H9 (cell line): ENCODE data around the gene TEX261. TPM values are rescaled to one million over a fixed set of nuclear protein-coding genes. Genes with fewer than 3 reads are reported as not detected.

Source experiments
- DNase-seq: peaks from one replicate; pipeline ENCODE4 v3.0.0-alpha.2; 2017
- H2AFZ ChIP-seq: one replicate; pipeline ENCODE4 v1.6.1; 2013; ENCODE audit warnings: mild to moderate bottlenecking, low read length, control low read depth, moderate library complexity
- H2AK5ac ChIP-seq: 2 replicates; pipeline ENCODE4 v1.6.1; 2013; ENCODE audit warnings: low read length, control low read depth, mixed read lengths; ENCODE audit not compliant: insufficient read length
- H2BK120ac ChIP-seq: one replicate; pipeline ENCODE4 v1.6.1; 2013; ENCODE audit warnings: low read depth, mild to moderate bottlenecking, low read length, control low read depth, inconsistent platforms; ENCODE audit not compliant: poor library complexity, severe bottlenecking
- H2BK12ac ChIP-seq: 2 replicates; pipeline ENCODE4 v1.6.1; 2013; ENCODE audit warnings: low read length, control low read depth, mixed read lengths, low read depth; ENCODE audit not compliant: insufficient read length
- H2BK15ac ChIP-seq: 2 replicates; pipeline ENCODE4 v1.6.1; 2013; ENCODE audit warnings: low read depth, low read length, control low read depth
- H2BK20ac ChIP-seq: one replicate; pipeline ENCODE4 v1.6.1; 2013; ENCODE audit warnings: low read depth, mild to moderate bottlenecking, low read length, control low read depth, inconsistent platforms; ENCODE audit not compliant: poor library complexity, severe bottlenecking
- H2BK5ac ChIP-seq: 2 replicates; pipeline ENCODE4 v1.6.1; 2013; ENCODE audit warnings: low read length, control low read depth, mixed read lengths; ENCODE audit not compliant: insufficient read length
- H3K14ac ChIP-seq: 2 replicates; pipeline ENCODE4 v1.6.1; 2013; ENCODE audit warnings: low read length, control low read depth; ENCODE audit not compliant: insufficient read depth
- H3K18ac ChIP-seq: 2 replicates; pipeline ENCODE4 v1.6.1; 2013; ENCODE audit warnings: low read depth, mild to moderate bottlenecking, mixed read lengths, low read length, control low read depth; ENCODE audit not compliant: insufficient read length
- H3K23ac ChIP-seq: 2 replicates; pipeline ENCODE4 v1.6.1; 2013; ENCODE audit warnings: low read length, control low read depth, mixed read lengths, low read depth; ENCODE audit not compliant: insufficient read length
- H3K23me2 ChIP-seq: 2 replicates; pipeline ENCODE4 v1.6.1; 2013; ENCODE audit warnings: low read depth, mild to moderate bottlenecking, mixed read lengths, low read length, control low read depth; ENCODE audit not compliant: insufficient read length, poor library complexity, severe bottlenecking
- H3K27ac ChIP-seq: 2 replicates; pipeline ENCODE4 v1.5.1; 2013; ENCODE audit warnings: low read length, control low read depth, mixed read lengths, low read depth; ENCODE audit not compliant: insufficient read length
- H3K27me3 ChIP-seq: 2 replicates; pipeline ENCODE4 v1.6.1; 2013; ENCODE audit warnings: low read length, control low read depth, inconsistent platforms; ENCODE audit not compliant: insufficient read depth
- H3K4ac ChIP-seq: 2 replicates; pipeline ENCODE4 v1.6.1; 2013; ENCODE audit warnings: low read depth, mild to moderate bottlenecking, control low read depth, inconsistent platforms, low read length, moderate library complexity
- H3K4me1 ChIP-seq: 2 replicates; pipeline ENCODE4 v1.6.1; 2013; ENCODE audit warnings: low read length, control low read depth, inconsistent platforms; ENCODE audit not compliant: insufficient read depth
- H3K4me2 ChIP-seq: 2 replicates; pipeline ENCODE4 v1.6.1; 2013; ENCODE audit warnings: low read length, control low read depth, mixed read lengths; ENCODE audit not compliant: insufficient read length, insufficient read depth
- H3K56ac ChIP-seq: 2 replicates; pipeline ENCODE4 v1.6.1; 2013; ENCODE audit warnings: low read depth, mild to moderate bottlenecking, mixed read lengths, low read length, control low read depth; ENCODE audit not compliant: insufficient read length
- H3K79me1 ChIP-seq: 2 replicates; pipeline ENCODE4 v1.6.1; 2013; ENCODE audit warnings: low read depth, mild to moderate bottlenecking, moderate library complexity, low read length, control low read depth, inconsistent platforms; ENCODE audit not compliant: insufficient read depth, poor library complexity, severe bottlenecking
- H3K79me2 ChIP-seq: 2 replicates; pipeline ENCODE4 v1.6.1; 2013; ENCODE audit warnings: low read length, control low read depth, inconsistent platforms; ENCODE audit not compliant: insufficient read depth
- H3K9ac ChIP-seq: 2 replicates; pipeline ENCODE4 v1.6.1; 2013; ENCODE audit warnings: low read length, control low read depth, mixed read lengths; ENCODE audit not compliant: insufficient read length; ENCODE audit errors: extremely low read depth
- H3K9me3 ChIP-seq: one replicate; pipeline ENCODE4 v1.6.1; 2013; ENCODE audit warnings: low read depth, low read length, inconsistent platforms; ENCODE audit not compliant: control insufficient read depth
- H3T11ph ChIP-seq: one replicate; pipeline ENCODE4 v1.6.1; 2013; ENCODE audit warnings: mild to moderate bottlenecking, low read length, control low read depth, inconsistent platforms
- H4K20me1 ChIP-seq: one replicate; pipeline ENCODE4 v1.6.1; 2013; ENCODE audit not compliant: control insufficient read depth, insufficient read length, insufficient read depth
- H4K5ac ChIP-seq: 2 replicates; pipeline ENCODE4 v1.6.1; 2013; ENCODE audit warnings: low read depth, mild to moderate bottlenecking, mixed read lengths, low read length, control low read depth; ENCODE audit not compliant: insufficient read length
- H4K8ac ChIP-seq: replicated peaks from 2 replicates; pipeline ENCODE4 v1.6.1; 2013; ENCODE audit warnings: low read length, control low read depth, mixed read lengths, low read depth; ENCODE audit not compliant: insufficient read length
- H4K91ac ChIP-seq: 2 replicates; pipeline ENCODE4 v1.6.1; 2013; ENCODE audit warnings: low read depth, mild to moderate bottlenecking, moderate library complexity, mixed read lengths, low read length, control low read depth; ENCODE audit not compliant: insufficient read length
- H3K27ac Mint-ChIP-seq, 3 experiments: 2 replicates in 2 of 3; 3 replicates in 1 of 3; pipeline ENCODE4 v1.8.0; 2020 to 2021; ENCODE audit warnings: mixed read lengths in 3 of 3, mild to moderate bottlenecking in 1 of 3, moderate library complexity in 1 of 3
- H3K27me3 Mint-ChIP-seq: 2 replicates; pipeline ENCODE4 v1.8.0; 2021; ENCODE audit warnings: low read depth, mild to moderate bottlenecking, moderate library complexity, mixed read lengths
- H3K36me3 Mint-ChIP-seq, 3 experiments: 2 replicates in 2 of 3; 3 replicates in 1 of 3; pipeline ENCODE4 v1.8.0; 2020 to 2021; ENCODE audit warnings: low read depth in 3 of 3, mixed read lengths in 3 of 3; ENCODE audit not compliant: insufficient read depth in 1 of 3
- H3K4me1 Mint-ChIP-seq, 2 experiments: 2 replicates each; pipeline ENCODE4 v1.8.0; 2020; ENCODE audit warnings: mixed read lengths in 2 of 2
- H3K4me3 Mint-ChIP-seq, 2 experiments: 2 replicates in 1 of 2; 3 replicates in 1 of 2; pipeline ENCODE4 v1.8.0; 2020 to 2021; ENCODE audit warnings: mild to moderate bottlenecking in 2 of 2, mixed read lengths in 2 of 2, moderate library complexity in 1 of 2
- H3K9me3 Mint-ChIP-seq, 2 experiments: 2 replicates in 1 of 2; 3 replicates in 1 of 2; pipeline ENCODE4 v1.8.0; 2020; ENCODE audit warnings: mild to moderate bottlenecking in 2 of 2, mixed read lengths in 2 of 2, moderate library complexity in 1 of 2
- CTCF ChIP-seq: fragments of 200-600 bp; sonication (generic); conservative IDR thresholded peaks from 3 replicates; pipeline ENCODE4 v1.8.0; 2021; ENCODE audit warnings: antibody characterized with exemption, mild to moderate bottlenecking
- WGBS: extraction: QIAGEN DNeasy Blood & Tissue Kit; methylation state at CpG from one replicate; pipeline ENCODE4 v1.1.7; 2013; ENCODE audit warnings: missing lambda C conversion rate, low lambda C conversion rate, mixed read lengths; ENCODE audit not compliant: insufficient read length; ENCODE audit errors: extremely low coverage; 5-methylcytosine and 5-hydroxymethylcytosine counted together
- total RNA-seq: library from RNA; stranded (reverse); gene quantifications from 2 replicates; pipeline ENCODE4 v1.2.1, GENCODE V29; 2021

The TEX261 gene
- total RNA-seq, 1 experiment from 2014 or later = 19.2 TPM

- WGBS = no CpG with 5 or more reads among the region's 8 CpGs
- Histone ChIP-seq H3K18ac (no peak overlapping the region), H3K9me3 (no peaks in the 10 kb centered on the region), H3K9ac (no peak overlapping the region), H3T11ph (no peak overlapping the region), H3K4ac (no peak overlapping the region), H3K79me1 (no peaks in the 10 kb centered on the region), H4K5ac (no peak overlapping the region), H2BK15ac (no peak overlapping the region), H2BK20ac (no peak overlapping the region), H4K20me1 (no peaks in the 10 kb centered on the region), H2BK5ac (no peak overlapping the region), H2AK5ac (no peak overlapping the region), H4K91ac (no peak overlapping the region), H2AFZ (no peak overlapping the region), H3K27me3 (no peaks in the 10 kb centered on the region; the same call in 1 of the 2 replicates), H4K8ac (no peak overlapping the region), H3K23me2 (peaks cover 5% of the 10 kb centered on the region), H3K4me1 (no peaks in the 10 kb centered on the region), H3K56ac (no peak overlapping the region), H3K23ac (no peak overlapping the region), H2BK12ac (no peak overlapping the region), H3K14ac (no peak overlapping the region), H3K79me2 (no peaks in the 10 kb centered on the region), H3K4me2 (no peak overlapping the region), H3K27ac (no peak overlapping the region), H2BK120ac (no peak overlapping the region)
- Mint-ChIP-seq H3K36me3 (peaks cover 1 to 23% (median 17%) of the 10 kb centered on the region in 3 experiments; a peak in 4 of 7 replicates), H3K27ac (no peak overlapping the region), H3K4me3 (no peak overlapping the region), H3K9me3 (no peaks in the 10 kb centered on the region), H3K4me1 (peaks cover 5% of the 10 kb centered on the region in 2 experiments), H3K27me3 (peaks cover 26% of the 10 kb centered on the region)
- DNase-seq = peak; percentile 14
- no peak for TF ChIP-seq CTCF
Observed at GRCh38 chr2:70983506-70984227, 11.0 kb downstream of the TEX261 start.
